Right renal pelvis (tissue), 4 donors: ENCODE data around the gene PRKN. TPM values are rescaled to one million over a fixed set of nuclear protein-coding genes. Genes with fewer than 3 reads are reported as not detected.

ENCODE experiments used
- DNase-seq, 4 donors: peaks; one replicate each; pipeline ENCODE4 v3.0.0-alpha.2; 2013; ENCODE audit warnings: low read depth in 4 of 4, low spot score in 3 of 4, missing footprints in 1 of 4
- polyA plus RNA-seq, 4 donors: library from polyadenylated mRNA; unstranded; fragments of 120-200 nt; gene quantifications; one replicate each; pipeline ENCODE4 v1.2.1, GENCODE V29; 2013; ENCODE audit not compliant: insufficient read length in 4 of 4

The PRKN gene
- polyA plus RNA-seq, 4 donors = 8.7 to 12.4 (median 10.8) TPM

- no peak for DNase-seq
Observed at GRCh38 chr6:161432546-161432945, 1295.0 kb downstream of the PRKN start.

DNA sequence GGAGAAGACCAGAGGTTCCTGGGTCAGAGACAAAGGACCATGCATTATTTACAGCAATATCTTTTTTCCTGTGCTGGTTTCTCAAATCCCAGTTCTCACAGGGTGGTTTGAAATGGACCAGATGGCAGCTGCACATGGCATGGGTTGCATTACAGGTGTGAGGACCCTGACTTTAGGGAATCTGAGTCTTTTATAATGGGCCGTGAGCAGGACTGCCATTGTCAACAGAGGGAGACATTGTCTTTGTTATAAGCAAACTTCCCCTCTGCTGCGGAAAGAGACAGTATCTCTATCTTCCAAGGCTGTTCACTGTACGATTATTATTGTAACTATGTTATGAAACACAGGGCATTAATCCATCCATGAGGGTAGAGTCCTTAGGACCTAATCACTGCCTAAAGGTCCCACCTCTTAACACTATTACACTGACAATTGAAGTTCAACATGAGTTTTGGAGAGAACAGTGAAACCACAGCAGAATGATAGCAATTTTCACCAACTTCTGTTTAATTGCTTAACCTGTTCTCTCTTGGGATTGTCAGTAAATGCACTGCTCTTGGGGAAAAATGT lies 1297.6 kb downstream of the PRKN start:
- no peak for DNase-seq

GRCh38 chr6:161424421-161424820 lies 1303.1 kb downstream of the PRKN start:
- no peak for DNase-seq

DNA sequence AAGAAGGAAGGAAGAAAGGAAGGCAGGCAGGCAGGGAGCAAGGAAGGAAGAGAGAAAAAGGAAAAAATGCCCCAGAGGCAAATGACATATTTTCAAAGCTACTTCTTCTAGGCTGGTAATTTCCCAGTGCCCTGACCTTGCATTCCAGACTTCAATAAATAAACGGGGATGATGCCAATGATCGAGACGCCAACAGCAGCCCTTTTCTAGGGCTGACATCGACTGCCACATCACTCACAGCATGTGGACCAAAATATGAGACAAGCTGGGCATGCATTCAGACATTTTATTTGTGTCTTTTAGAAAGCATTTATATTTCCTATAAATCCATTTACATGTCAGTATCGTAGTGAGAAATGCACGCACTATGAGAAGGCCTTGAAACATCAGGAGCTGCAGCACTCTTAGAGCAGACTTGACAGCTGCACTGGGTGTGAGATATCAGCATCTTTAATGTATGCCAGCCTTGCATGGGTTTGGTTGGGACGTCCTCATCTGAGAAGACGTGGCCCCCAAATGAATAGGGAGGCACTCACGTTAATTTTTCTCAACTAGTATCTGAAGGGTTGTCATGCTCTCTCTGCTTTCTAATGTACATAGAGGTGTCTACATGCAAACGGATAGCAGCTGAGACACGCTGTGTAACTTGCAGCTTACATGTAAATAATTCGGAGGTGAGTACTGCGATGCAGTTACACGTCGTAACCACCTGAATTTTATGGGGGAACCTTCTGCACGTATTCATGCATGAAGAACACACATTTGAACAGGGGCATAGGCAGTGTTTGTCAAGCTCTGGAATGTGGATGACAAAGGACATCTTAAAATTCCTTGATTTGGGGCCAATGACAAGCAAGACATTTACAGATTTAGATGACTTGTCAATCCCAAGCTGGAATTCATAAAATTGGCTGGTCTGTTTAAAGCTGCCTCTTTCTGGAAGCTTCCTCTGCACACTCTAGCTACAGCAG lies 1304.6 kb downstream of the PRKN start:
- DNase-seq = no peak

DNA sequence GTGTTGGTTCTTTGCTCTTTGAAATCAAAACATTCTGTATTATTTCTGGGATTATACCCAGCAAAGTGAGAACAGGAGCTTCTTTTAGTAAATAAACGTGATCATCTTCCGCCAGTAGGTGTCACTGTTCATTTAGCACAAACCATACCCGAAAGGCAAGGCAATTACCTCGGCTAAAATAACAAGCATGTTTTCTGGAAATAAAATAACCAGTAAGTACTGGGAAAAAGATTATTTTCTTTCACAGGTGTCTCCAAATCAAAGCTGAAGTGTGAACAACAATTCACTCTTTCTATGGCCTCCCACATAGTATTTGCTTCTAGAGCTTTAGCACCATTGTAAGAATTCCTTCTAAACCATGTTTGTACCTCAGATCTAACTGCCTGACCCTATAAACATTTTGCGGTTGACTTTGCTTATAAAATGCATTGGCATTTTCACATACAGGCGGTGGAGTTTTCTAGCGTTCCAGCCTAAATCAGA lies 1309.1 kb downstream of the PRKN start:
- peak; percentile 75 to 85 (median 80) for DNase-seq

GRCh38 chr6:161417717-161418462 lies 1309.7 kb downstream of the PRKN start:
- no peak for DNase-seq

GRCh38 chr6:161415302-161415855 lies 1312.2 kb downstream of the PRKN start:
- DNase-seq = no peak

- no peak for DNase-seq
Observed at GRCh38 chr6:161414707-161415106, 1312.9 kb downstream of the PRKN start.

GRCh38 chr6:161414180-161414579 lies 1313.4 kb downstream of the PRKN start:
- no peak for DNase-seq

GRCh38 chr6:161413355-161413771 lies 1314.2 kb downstream of the PRKN start:
- no peak for DNase-seq

GRCh38 chr6:161412795-161413194 lies 1314.8 kb downstream of the PRKN start:
- DNase-seq = no peak

- DNase-seq = no peak
Observed at GRCh38 chr6:161411265-161411944, 1316.2 kb downstream of the PRKN start.

- no peak for DNase-seq
Observed at GRCh38 chr6:161410736-161411135, 1316.8 kb downstream of the PRKN start.

GRCh38 chr6:161410076-161410475 lies 1317.5 kb downstream of the PRKN start:
- no peak for DNase-seq

- no peak for DNase-seq
Observed at GRCh38 chr6:161409353-161409752, 1318.2 kb downstream of the PRKN start.

- no peak for DNase-seq
Observed at GRCh38 chr6:161408041-161408440, 1319.5 kb downstream of the PRKN start.

DNA sequence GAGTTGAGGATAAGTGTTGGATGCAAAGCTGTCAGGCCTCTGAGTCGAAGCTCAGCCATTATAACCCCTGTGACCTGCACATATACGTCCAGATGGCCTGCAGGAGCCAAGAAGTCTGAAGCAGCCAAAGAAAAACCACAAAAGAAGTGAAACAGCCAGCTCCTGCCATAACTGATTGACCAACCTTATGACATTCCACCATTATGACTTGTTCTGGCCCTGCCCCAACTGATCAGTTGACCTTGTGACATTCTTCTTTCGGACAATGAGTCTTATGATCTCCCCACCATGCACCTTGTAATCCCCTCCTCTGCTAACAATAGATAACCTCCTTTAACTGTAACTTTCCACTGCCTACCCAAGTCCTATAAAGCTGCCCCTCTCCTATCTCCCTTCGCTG lies 1320.0 kb downstream of the PRKN start:
- no peak for DNase-seq

DNA sequence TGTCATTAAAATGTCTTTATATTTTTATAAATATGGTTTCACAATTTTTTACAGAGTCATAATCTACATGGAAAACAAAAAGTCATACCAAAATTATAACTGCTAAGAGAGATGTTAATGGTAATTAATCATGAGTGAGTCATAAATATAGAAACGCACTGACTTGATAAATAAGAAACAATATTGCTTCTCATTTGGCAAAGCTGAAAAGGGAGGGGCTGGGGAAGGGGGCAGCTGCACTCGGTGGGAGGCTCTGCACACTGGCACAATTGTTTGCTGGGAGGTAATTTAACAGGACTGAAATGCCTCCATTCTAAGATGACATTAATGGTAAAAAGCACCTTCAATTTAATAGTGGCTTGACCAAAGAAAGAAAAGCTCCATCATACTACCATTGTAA lies 1320.5 kb downstream of the PRKN start:
- no peak for DNase-seq

GRCh38 chr6:161406646-161407045 lies 1320.9 kb downstream of the PRKN start:
- no peak for DNase-seq

GRCh38 chr6:161405418-161405817 lies 1322.1 kb downstream of the PRKN start:
- no peak for DNase-seq
